Measurements from ENCODE around the gene PGAP3. TPM values are rescaled to one million over a fixed set of nuclear protein-coding genes. Genes with fewer than 3 reads are reported as not detected.

The PGAP3 gene
- total RNA-seq, 1 donor: 10.9 TPM

- Histone ChIP-seq H3K36me3 (ENCODE audit: insufficient read depth, low read length) (no peaks in the 10 kb centered on the region), H3K4me2 (ENCODE audit: insufficient read depth, low read length) (no peak overlapping the region), H4K20me1 (ENCODE audit: insufficient read depth, low read length) (no peaks in the 10 kb centered on the region), H3K4me1 (ENCODE audit: insufficient read depth, low read length) (peaks cover 9% of the 10 kb centered on the region), H3K79me2 (ENCODE audit: insufficient read depth, low read length) (no peaks in the 10 kb centered on the region), H3K27me3 (ENCODE audit: insufficient read depth, low read length) (no peaks in the 10 kb centered on the region), H3K9me3 (ENCODE audit: low read depth, low read length) (no peaks in the 10 kb centered on the region), H3K4me3 (ENCODE audit: insufficient read depth, low read length) (no peak overlapping the region), H2AFZ (ENCODE audit: low read length) (no peak overlapping the region), H3K27ac (ENCODE audit: low read depth, low read length) (no peak overlapping the region)
- TF ChIP-seq CTCF (IDR thresholded peaks at IDR 0.05; ENCODE audit: extremely low read depth, low read depth, low read length): no peak
- DNase-seq (ENCODE audit: insufficient read length, low spot score, missing footprints): no peak
Measured at GRCh38 chr17:39683295-39683939, 4.4 kb downstream of the PGAP3 start.

GRCh38 chr17:39679521-39680192 is 8.2 kb downstream of the PGAP3 start:
- H3K4me2 ChIP-seq (ENCODE audit: insufficient read depth, low read length): no peak overlapping the region
- no peak for TF ChIP-seq CTCF (IDR thresholded peaks at IDR 0.05; ENCODE audit: extremely low read depth, low read depth, low read length)
- H3K79me2 ChIP-seq (ENCODE audit: insufficient read depth, low read length): no peaks in the 10 kb centered on the region
- DNase-seq (ENCODE audit: insufficient read length, low spot score, missing footprints): peak; percentile 26
- H3K9me3 ChIP-seq (ENCODE audit: low read depth, low read length): no peaks in the 10 kb centered on the region
- H4K20me1 ChIP-seq (ENCODE audit: insufficient read depth, low read length): peaks cover 8% of the 10 kb centered on the region
- no peak overlapping the region for H2AFZ ChIP-seq (ENCODE audit: low read length)
- H3K36me3 ChIP-seq (ENCODE audit: insufficient read depth, low read length): no peaks in the 10 kb centered on the region
- no peak overlapping the region for H3K4me3 ChIP-seq (ENCODE audit: insufficient read depth, low read length)
- no peak overlapping the region for H3K27ac ChIP-seq (ENCODE audit: low read depth, low read length)
- no peaks in the 10 kb centered on the region for H3K4me1 ChIP-seq (ENCODE audit: insufficient read depth, low read length)
- no peaks in the 10 kb centered on the region for H3K27me3 ChIP-seq (ENCODE audit: insufficient read depth, low read length)

GRCh38 chr17:39678340-39679116 is 9.3 kb downstream of the PGAP3 start:
- no peak overlapping the region for H3K4me2 ChIP-seq (ENCODE audit: insufficient read depth, low read length)
- H3K4me3 ChIP-seq (ENCODE audit: insufficient read depth, low read length): no peak overlapping the region
- no peak overlapping the region for H2AFZ ChIP-seq (ENCODE audit: low read length)
- H4K20me1 ChIP-seq (ENCODE audit: insufficient read depth, low read length): peaks cover 8% of the 10 kb centered on the region
- no peak for TF ChIP-seq CTCF (IDR thresholded peaks at IDR 0.05; ENCODE audit: extremely low read depth, low read depth, low read length)
- H3K9me3 ChIP-seq (ENCODE audit: low read depth, low read length): no peaks in the 10 kb centered on the region
- H3K27me3 ChIP-seq (ENCODE audit: insufficient read depth, low read length): no peaks in the 10 kb centered on the region
- H3K79me2 ChIP-seq (ENCODE audit: insufficient read depth, low read length): no peaks in the 10 kb centered on the region
- no peak overlapping the region for H3K27ac ChIP-seq (ENCODE audit: low read depth, low read length)
- H3K4me1 ChIP-seq (ENCODE audit: insufficient read depth, low read length): no peaks in the 10 kb centered on the region
- DNase-seq (ENCODE audit: insufficient read length, low spot score, missing footprints): peak; percentile 46
- H3K36me3 ChIP-seq (ENCODE audit: insufficient read depth, low read length): no peaks in the 10 kb centered on the region

Measured in osteoblast (primary cell).